Measurements from ENCODE around the gene KLLN. TPM values are rescaled to one million over a fixed set of nuclear protein-coding genes. Genes with fewer than 3 reads are reported as not detected.

Gene KLLN
- total and polyA plus RNA-seq, 9 donors = 0.22 to 0.60 (median 0.35) TPM

DNA sequence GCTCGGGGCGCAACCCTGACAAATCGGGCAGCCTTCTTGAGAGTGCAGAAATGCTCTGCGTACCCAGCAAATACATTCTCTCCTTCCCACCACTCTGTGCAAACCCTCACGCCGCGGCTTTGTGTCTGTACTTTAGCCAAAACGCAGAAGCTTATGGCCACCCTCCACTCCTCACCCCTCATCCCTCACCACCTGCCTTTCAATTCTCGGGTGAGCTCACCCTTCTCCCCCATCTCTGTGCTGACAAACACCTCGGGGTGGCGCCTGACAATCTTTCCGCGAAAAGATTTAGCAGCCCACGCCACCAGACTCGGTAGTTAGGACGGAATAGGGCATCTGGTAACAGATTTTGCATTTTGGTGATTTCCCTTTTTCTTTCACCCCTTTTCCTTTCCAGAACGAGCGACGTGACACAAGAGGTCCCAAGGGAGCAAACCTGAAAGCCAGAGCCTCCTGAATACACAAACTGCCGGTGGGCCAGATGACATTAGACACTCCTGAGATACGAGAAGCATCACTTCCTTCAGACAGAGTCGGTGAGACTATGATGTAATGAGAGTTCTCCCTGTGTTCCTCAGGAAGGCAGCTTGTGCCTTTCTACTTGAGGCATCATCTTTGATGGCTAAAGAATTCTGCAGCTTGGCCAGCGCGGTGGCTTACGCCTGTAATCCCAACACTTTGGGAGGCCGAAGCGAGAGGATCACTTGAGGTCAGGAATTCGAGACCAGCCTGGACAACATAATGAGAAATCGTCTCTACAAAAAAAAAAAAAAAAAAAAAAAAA lies 44.6 kb downstream of the KLLN start:
- peak; percentile 36 for DNase-seq

DNA sequence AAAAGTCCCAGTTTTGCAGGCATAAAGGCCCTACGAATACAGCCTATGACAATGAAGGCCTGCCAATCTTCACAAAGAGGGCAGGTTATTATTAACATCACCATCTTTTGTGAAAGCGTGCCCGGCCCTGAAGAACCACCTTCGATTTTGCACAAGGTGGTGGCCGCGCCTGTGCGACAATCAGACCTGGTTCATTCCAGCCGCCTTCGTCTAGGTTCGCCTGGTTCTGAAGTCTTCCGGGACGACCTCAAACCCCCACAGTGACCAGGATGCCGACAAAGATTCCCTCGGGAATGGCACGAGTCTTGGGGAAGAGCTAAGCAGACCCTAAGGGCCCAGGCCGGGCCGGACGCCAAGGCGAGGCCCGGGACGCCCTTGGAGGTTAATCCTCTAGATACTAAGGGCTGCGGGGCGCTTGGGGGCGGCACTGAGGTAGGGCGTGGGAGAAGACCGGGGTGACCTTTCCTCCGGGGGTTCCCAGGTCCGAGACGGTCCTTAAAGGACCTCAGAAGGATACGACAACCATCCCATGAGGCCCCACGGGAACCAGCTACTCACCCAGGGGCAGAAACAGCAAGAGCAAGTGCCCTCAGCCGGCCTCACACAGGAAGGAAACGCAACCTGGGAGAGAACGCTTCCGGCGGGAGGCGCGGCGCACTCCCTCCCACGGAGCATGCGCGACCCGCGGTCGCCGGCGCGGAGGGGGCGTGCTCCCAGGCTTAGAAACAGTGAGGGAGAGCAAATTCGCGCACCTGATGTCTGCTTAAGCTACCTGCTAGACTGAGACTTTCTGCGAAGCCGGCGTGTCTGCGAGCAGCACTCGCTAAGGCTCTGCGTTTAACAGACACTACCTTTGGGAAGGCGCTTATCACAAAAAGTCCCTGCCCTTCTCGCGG lies 45.5 kb downstream of the KLLN start, which contains the start of gene ATAD1:
TSS of gene ATAD1 (minus strand) at position 618 of the 896 bp plus-strand sequence. CDS start 3,627 bp downstream, outside the sequence.
- DNase-seq = peak; percentile 91
- Histone ChIP-seq H3K4me3 (ENCODE audit: low read length) (peak within 1 kb of the TSS; percentile 75), H3K27me3 (ENCODE audit: control insufficient read depth, insufficient read depth, low read length) (no peaks in the 10 kb centered on the region), H3K9me3 (replicated peaks; ENCODE audit: control insufficient read depth, low read depth, low read length) (no peaks in the 10 kb centered on the region), H3K36me3 (ENCODE audit: control insufficient read depth, insufficient read depth, low read length) (no peaks in the 10 kb centered on the region), H3K27ac (ENCODE audit: low read length) (peak within 1 kb of the TSS; percentile 81), H3K4me1 (ENCODE audit: control insufficient read depth, insufficient read depth, low read length) (peaks cover 4% of the 10 kb centered on the region)
- WGBS (ENCODE audit: insufficient coverage) = under 1% methylated on average over 50 of the region's 60 CpGs

More for the DNA sequence above, 44.6 kb downstream of the KLLN start:
- Histone ChIP-seq H3K4me1 (ENCODE audit: control insufficient read depth, insufficient read depth, low read length) (peaks cover 4% of the 10 kb centered on the region), H3K36me3 (ENCODE audit: control insufficient read depth, insufficient read depth, low read length) (no peaks in the 10 kb centered on the region), H3K4me3 (ENCODE audit: low read length) (peak overlapping the region; percentile 75), H3K27ac (ENCODE audit: low read length) (peak overlapping the region; percentile 81), H3K27me3 (ENCODE audit: control insufficient read depth, insufficient read depth, low read length) (no peaks in the 10 kb centered on the region), H3K9me3 (replicated peaks; ENCODE audit: control insufficient read depth, low read depth, low read length) (no peaks in the 10 kb centered on the region)
- WGBS (ENCODE audit: insufficient coverage) = 15% methylated on average over 12 of the region's 29 CpGs

- Histone ChIP-seq H3K27ac (ENCODE audit: low read length) (peak overlapping the region; percentile 81), H3K27me3 (ENCODE audit: control insufficient read depth, insufficient read depth, low read length) (no peaks in the 10 kb centered on the region), H3K4me1 (ENCODE audit: control insufficient read depth, insufficient read depth, low read length) (peaks cover 4% of the 10 kb centered on the region), H3K4me3 (ENCODE audit: low read length) (peak overlapping the region; percentile 75), H3K9me3 (replicated peaks; ENCODE audit: control insufficient read depth, low read depth, low read length) (no peaks in the 10 kb centered on the region), H3K36me3 (ENCODE audit: control insufficient read depth, insufficient read depth, low read length) (peaks cover 3% of the 10 kb centered on the region)
- WGBS (ENCODE audit: insufficient coverage) = 0% methylated on average over 1 of the region's 10 CpGs
- DNase-seq = peak; percentile 6
These were observed 46.3 kb downstream of the KLLN start for GRCh38 chr10:87816898-87817608.

- peaks cover 3% of the 10 kb centered on the region for H3K36me3 ChIP-seq (ENCODE audit: control insufficient read depth, insufficient read depth, low read length)
- no peak overlapping the region for H3K27ac ChIP-seq (ENCODE audit: low read length)
- DNase-seq = no peak
- H3K9me3 ChIP-seq (replicated peaks; ENCODE audit: control insufficient read depth, low read depth, low read length) = no peaks in the 10 kb centered on the region
- H3K4me3 ChIP-seq (ENCODE audit: low read length) = no peak overlapping the region
- H3K27me3 ChIP-seq (ENCODE audit: control insufficient read depth, insufficient read depth, low read length) = no peaks in the 10 kb centered on the region
- WGBS (ENCODE audit: insufficient coverage) = no CpG with 5 or more reads among the region's 9 CpGs
- peaks cover 4% of the 10 kb centered on the region for H3K4me1 ChIP-seq (ENCODE audit: control insufficient read depth, insufficient read depth, low read length)
These were observed 47.0 kb downstream of the KLLN start for GRCh38 chr10:87816163-87816897.

Other genes starting within 250 kb of the KLLN start
- gene PAPSS2, start 203.7 kb downstream of the KLLN start, total RNA-seq = 10.9 TPM
- gene PAPSS2, start 203.7 kb downstream of the KLLN start, polyA plus RNA-seq (ENCODE audit: insufficient read depth in 1 of 8, insufficient read length in 8 of 8, low replicate concordance in 1 of 8) = 10 to 100 TPM in 4 of 8 donors, 1 to 10 TPM in 4; 5.8 to 14.5 (median 9.9) TPM
- gene ATAD1, start 45.3 kb downstream of the KLLN start, total RNA-seq = 25.3 TPM
- 10 to 100 TPM; 23.1 to 28.1 (median 26.7) TPM for gene ATAD1, start 45.3 kb downstream of the KLLN start, polyA plus RNA-seq (ENCODE audit: insufficient read depth in 1 of 8, insufficient read length in 8 of 8, low replicate concordance in 1 of 8)
- 81.7 TPM for gene PTEN, start 92 bp upstream of the KLLN start, total RNA-seq
- 10 to 100 TPM; 34.3 to 51.7 (median 41.0) TPM for gene PTEN, start 92 bp upstream of the KLLN start, polyA plus RNA-seq (ENCODE audit: insufficient read depth in 1 of 8, insufficient read length in 8 of 8, low replicate concordance in 1 of 8)

Data from muscle of leg (tissue), 11 donors.